Neural crest cell (in vitro differentiated cells): ENCODE measurements around the gene EXOC6B. TPM values are rescaled to one million over a fixed set of nuclear protein-coding genes. Genes with fewer than 3 reads are reported as not detected.

Experiments
- DNase-seq: peaks from one replicate; pipeline ENCODE4 v3.0.0; 2021; ENCODE audit warnings: low read depth, mixed read lengths, low spot score
- H3K27ac Mint-ChIP-seq: one replicate; pipeline ENCODE4 v1.8.0; 2021; ENCODE audit warnings: mild to moderate bottlenecking, mixed read lengths; ENCODE audit not compliant: unreplicated experiment
- H3K27me3 Mint-ChIP-seq: 2 replicates; pipeline ENCODE4 v1.8.0; 2021; ENCODE audit warnings: low read depth, mild to moderate bottlenecking, mixed read lengths
- H3K36me3 Mint-ChIP-seq: 2 replicates; pipeline ENCODE4 v1.8.0; 2021; ENCODE audit warnings: low read depth, mild to moderate bottlenecking, mixed read lengths
- H3K4me1 Mint-ChIP-seq: 2 replicates; pipeline ENCODE4 v1.8.0; 2021; ENCODE audit warnings: mixed read lengths
- H3K4me3 Mint-ChIP-seq: one replicate; pipeline ENCODE4 v1.8.0; 2021; ENCODE audit warnings: mild to moderate bottlenecking, mixed read lengths
- H3K9me3 Mint-ChIP-seq: 2 replicates; pipeline ENCODE4 v1.8.0; 2021; ENCODE audit warnings: mixed read lengths
- CTCF ChIP-seq: fragments of 200-600 bp; sonication (generic); conservative IDR thresholded peaks from 2 replicates; pipeline ENCODE4 v1.5.0; 2021; ENCODE audit warnings: antibody characterized with exemption, mild to moderate bottlenecking
- total RNA-seq: library from RNA; stranded (reverse); gene quantifications from 2 replicates; pipeline ENCODE4 v1.2.1, GENCODE V29; 2021

Gene EXOC6B
- total RNA-seq, 1 donor from 2014 or later = 28.2 TPM

DNA sequence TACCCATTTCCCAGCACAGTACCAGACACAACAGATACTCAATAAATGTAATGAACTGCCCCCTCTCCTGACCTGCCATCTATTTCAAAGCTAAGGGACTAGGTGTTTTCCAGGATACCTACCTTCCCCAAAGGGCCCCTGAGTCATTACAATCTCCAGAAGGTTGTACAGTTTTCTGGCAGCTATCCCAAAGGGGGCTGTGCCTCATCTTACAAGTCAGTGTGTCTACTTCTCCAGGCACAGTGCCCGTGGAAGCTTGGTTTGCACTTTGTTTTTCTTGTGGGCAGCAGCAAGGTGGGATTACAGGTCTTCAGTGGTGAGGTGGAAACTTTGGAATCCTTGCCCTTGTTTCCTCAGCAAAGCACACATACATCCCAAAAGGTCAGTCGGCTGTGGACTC lies 615.4 kb downstream of the EXOC6B start:
- Mint-ChIP-seq H3K9me3 (peaks cover 2% of the 10 kb centered on the region), H3K27ac (no peak overlapping the region), H3K36me3 (no peaks in the 10 kb centered on the region), H3K4me1 (peaks cover 10% of the 10 kb centered on the region), H3K27me3 (no peaks in the 10 kb centered on the region), H3K4me3 (no peak overlapping the region)
- DNase-seq = no peak
- no peak for TF ChIP-seq CTCF

DNA sequence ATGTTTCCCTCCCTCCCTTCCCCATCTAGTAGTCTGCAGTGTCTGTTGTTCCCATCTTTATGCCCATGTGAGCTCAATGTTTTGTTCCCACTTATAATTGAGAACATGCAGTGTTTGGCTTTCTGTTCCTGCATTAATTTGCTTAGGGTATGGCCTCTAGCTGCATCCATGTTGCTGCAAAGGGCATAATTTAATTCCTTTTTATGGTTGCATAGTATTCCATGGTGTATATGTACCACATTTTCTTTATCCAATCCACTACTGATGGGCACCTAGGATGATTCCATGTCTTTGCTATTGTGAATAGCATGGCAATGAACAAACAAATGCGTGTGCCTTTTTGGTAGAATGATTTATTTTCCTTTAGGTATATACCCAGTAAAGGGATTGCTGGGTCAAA lies 617.6 kb downstream of the EXOC6B start:
- Mint-ChIP-seq H3K4me3 (no peak overlapping the region), H3K27ac (no peak overlapping the region), H3K27me3 (no peaks in the 10 kb centered on the region), H3K9me3 (no peaks in the 10 kb centered on the region), H3K4me1 (peaks cover 6% of the 10 kb centered on the region), H3K36me3 (no peaks in the 10 kb centered on the region)
- DNase-seq = no peak
- TF ChIP-seq CTCF = no peak

- no peak for TF ChIP-seq CTCF
- Mint-ChIP-seq H3K36me3 (no peaks in the 10 kb centered on the region), H3K9me3 (no peaks in the 10 kb centered on the region), H3K4me3 (no peak overlapping the region), H3K27ac (no peak overlapping the region), H3K4me1 (peaks cover 6% of the 10 kb centered on the region), H3K27me3 (no peaks in the 10 kb centered on the region)
- no peak for DNase-seq
These were observed 618.5 kb downstream of the EXOC6B start for GRCh38 chr2:72207334-72207733.

GRCh38 chr2:72205504-72205881 lies 620.3 kb downstream of the EXOC6B start:
- no peak overlapping the region for H3K4me3 Mint-ChIP-seq
- no peak for TF ChIP-seq CTCF
- no peaks in the 10 kb centered on the region for H3K36me3 Mint-ChIP-seq
- DNase-seq = no peak
- H3K27ac Mint-ChIP-seq = no peak overlapping the region
- peaks cover 6% of the 10 kb centered on the region for H3K4me1 Mint-ChIP-seq
- H3K27me3 Mint-ChIP-seq = no peaks in the 10 kb centered on the region
- H3K9me3 Mint-ChIP-seq = no peaks in the 10 kb centered on the region

DNA sequence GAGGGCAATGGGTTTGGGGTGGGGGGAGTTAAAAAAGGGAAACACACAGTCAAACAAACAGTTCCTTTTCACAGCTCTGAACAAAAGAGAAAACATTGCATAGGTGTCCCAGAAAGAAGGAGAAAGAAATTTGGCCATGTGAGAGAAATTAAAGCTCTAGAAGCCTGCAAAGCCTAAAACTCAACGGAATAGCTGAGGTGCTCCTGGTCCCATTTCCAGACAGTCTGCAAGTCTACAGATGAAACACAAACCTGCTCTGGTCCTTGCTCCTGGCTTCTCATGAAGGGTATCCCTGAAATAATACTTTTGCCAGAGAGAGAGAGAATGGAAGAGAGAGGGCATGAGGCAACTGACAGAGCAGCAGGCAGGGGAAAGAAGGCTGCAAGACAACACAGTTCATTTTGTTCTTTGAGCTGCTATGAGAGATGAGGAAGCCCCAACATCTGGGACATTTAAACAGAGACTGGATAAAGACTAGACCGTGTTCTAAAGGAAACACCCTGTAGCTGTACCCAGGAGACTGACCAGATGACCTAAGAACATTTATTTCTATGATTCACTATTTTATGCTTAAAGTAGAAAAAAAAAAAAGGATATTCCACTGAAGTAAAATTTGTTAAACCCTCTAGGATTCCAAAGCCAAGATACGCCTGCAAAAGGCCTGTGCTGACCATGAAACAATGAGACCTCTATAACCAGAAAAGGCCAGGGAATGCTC lies 620.9 kb downstream of the EXOC6B start:
- H3K4me1 Mint-ChIP-seq = peaks cover 6% of the 10 kb centered on the region
- no peaks in the 10 kb centered on the region for H3K27me3 Mint-ChIP-seq
- no peak for TF ChIP-seq CTCF
- no peak overlapping the region for H3K27ac Mint-ChIP-seq
- no peaks in the 10 kb centered on the region for H3K9me3 Mint-ChIP-seq
- H3K36me3 Mint-ChIP-seq = no peaks in the 10 kb centered on the region
- no peak overlapping the region for H3K4me3 Mint-ChIP-seq
- no peak for DNase-seq
